Measurements from ENCODE around the gene BRMS1. TPM values are rescaled to one million over a fixed set of nuclear protein-coding genes. Genes with fewer than 3 reads are reported as not detected.

The BRMS1 gene
- total RNA-seq, 1 experiment from 2014 or later, result 80.5 TPM

DNA sequence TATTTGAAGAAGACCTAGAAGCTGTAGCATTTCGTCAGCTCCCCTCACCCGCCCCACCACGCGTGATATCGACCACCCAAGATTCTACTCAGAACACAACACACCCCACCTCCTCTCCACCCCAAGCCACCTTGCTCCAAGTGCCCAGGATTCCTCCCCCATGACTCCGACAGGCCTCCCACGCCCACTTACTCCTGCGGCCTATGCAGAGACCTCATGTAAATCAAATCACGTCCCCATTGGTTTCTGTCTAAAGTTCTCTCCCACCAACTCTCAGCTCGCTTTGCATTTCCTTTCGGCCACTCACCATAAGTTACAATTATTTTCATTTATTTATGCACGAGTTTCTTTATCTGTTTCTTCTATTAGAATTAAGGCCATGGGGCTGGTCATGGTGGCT is 42.2 kb downstream of the BRMS1 start:
- Histone ChIP-seq H3K9me3 (ENCODE audit: control insufficient read depth, insufficient read depth, low read depth, low read length) (no peaks in the 10 kb centered on the region), H3K36me3 (ENCODE audit: control insufficient read depth, insufficient read depth, low read length) (no peaks in the 10 kb centered on the region), H3K4me1 (ENCODE audit: control insufficient read depth, insufficient read depth, low read length) (no peaks in the 10 kb centered on the region), H3K27me3 (ENCODE audit: control insufficient read depth, insufficient read depth, low read length) (no peaks in the 10 kb centered on the region), H3K27ac (ENCODE audit: low read length) (no peak overlapping the region), H3K4me3 (ENCODE audit: low read depth in 2 of 2, low read length in 2 of 2) (no peak overlapping the region)
- TF ChIP-seq SIN3A (IDR thresholded peaks at IDR 0.05; ENCODE audit: borderline replicate concordance, insufficient read depth, low read depth, low read length), result no peak
- TF ChIP-seq, protein P1, sequence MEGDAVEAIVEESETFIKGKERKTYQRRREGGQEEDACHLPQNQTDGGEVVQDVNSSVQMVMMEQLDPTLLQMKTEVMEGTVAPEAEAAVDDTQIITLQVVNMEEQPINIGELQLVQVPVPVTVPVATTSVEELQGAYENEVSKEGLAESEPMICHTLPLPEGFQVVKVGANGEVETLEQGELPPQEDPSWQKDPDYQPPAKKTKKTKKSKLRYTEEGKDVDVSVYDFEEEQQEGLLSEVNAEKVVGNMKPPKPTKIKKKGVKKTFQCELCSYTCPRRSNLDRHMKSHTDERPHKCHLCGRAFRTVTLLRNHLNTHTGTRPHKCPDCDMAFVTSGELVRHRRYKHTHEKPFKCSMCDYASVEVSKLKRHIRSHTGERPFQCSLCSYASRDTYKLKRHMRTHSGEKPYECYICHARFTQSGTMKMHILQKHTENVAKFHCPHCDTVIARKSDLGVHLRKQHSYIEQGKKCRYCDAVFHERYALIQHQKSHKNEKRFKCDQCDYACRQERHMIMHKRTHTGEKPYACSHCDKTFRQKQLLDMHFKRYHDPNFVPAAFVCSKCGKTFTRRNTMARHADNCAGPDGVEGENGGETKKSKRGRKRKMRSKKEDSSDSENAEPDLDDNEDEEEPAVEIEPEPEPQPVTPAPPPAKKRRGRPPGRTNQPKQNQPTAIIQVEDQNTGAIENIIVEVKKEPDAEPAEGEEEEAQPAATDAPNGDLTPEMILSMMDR (IDR thresholded peaks at IDR 0.05), result no peak
- TF ChIP-seq TCF7L2 (IDR thresholded peaks at IDR 0.05; ENCODE audit: low read depth, low read length), result no peak
- TF ChIP-seq, protein P2, sequence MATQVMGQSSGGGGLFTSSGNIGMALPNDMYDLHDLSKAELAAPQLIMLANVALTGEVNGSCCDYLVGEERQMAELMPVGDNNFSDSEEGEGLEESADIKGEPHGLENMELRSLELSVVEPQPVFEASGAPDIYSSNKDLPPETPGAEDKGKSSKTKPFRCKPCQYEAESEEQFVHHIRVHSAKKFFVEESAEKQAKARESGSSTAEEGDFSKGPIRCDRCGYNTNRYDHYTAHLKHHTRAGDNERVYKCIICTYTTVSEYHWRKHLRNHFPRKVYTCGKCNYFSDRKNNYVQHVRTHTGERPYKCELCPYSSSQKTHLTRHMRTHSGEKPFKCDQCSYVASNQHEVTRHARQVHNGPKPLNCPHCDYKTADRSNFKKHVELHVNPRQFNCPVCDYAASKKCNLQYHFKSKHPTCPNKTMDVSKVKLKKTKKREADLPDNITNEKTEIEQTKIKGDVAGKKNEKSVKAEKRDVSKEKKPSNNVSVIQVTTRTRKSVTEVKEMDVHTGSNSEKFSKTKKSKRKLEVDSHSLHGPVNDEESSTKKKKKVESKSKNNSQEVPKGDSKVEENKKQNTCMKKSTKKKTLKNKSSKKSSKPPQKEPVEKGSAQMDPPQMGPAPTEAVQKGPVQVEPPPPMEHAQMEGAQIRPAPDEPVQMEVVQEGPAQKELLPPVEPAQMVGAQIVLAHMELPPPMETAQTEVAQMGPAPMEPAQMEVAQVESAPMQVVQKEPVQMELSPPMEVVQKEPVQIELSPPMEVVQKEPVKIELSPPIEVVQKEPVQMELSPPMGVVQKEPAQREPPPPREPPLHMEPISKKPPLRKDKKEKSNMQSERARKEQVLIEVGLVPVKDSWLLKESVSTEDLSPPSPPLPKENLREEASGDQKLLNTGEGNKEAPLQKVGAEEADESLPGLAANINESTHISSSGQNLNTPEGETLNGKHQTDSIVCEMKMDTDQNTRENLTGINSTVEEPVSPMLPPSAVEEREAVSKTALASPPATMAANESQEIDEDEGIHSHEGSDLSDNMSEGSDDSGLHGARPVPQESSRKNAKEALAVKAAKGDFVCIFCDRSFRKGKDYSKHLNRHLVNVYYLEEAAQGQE (IDR thresholded peaks at IDR 0.05; ENCODE audit: insufficient read depth in 1 of 2, low read depth in 2 of 2, low read length in 1 of 2), result no peak
- no peak for TF ChIP-seq POLR2AphosphoS5 (IDR thresholded peaks at IDR 0.05; ENCODE audit: low read depth, low read length)
- ChIA-PET POLR2A (no interaction called here), CTCF (interaction anchor here (0.6 kb wide), 1 partner anchor 727 kb away, joined by 5 read pairs; the partner anchor contains the start of gene EHBP1L1)
- intact Hi-C loops (cut with micrococcal nuclease; ENCODE audit: unreplicated experiment) (no loop called here), in situ Hi-C loops (cut with HindIII; ENCODE audit: low pct_unique_long_range_greater_than_20kb, low sequenced_read_pairs) (no loop called here)
- BruUV-seq (replicated peaks), result no TSS peak
- ATAC-seq (no peak), DNase-seq (ENCODE audit: low read depth, low spot score) (no peak)

DNA sequence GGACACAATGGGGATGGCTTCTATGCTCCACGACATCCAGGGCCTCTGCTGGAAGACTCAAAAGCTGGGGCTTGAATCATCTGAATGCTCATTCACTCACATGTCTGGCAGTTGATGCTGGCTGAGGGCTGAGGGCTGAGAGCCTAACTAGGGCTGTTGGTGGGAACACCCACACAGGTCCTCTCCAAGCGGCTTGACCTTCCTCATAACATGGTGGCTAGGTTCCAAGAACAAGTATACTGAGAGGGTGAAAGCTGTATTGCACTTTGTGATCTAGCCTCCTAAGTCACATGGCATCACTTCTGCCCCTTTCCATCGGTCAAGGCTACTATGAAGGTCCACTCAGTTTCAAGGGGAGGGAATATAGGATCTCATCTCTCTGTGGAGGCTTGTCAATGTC is 45.7 kb downstream of the BRMS1 start:
- Histone ChIP-seq H3K27ac (ENCODE audit: low read length) (no peak overlapping the region), H3K27me3 (ENCODE audit: control insufficient read depth, insufficient read depth, low read length) (no peaks in the 10 kb centered on the region), H3K4me1 (ENCODE audit: control insufficient read depth, insufficient read depth, low read length) (no peaks in the 10 kb centered on the region), H3K4me3 (ENCODE audit: low read depth in 2 of 2, low read length in 2 of 2) (no peak overlapping the region), H3K9me3 (ENCODE audit: control insufficient read depth, insufficient read depth, low read depth, low read length) (no peaks in the 10 kb centered on the region), H3K36me3 (ENCODE audit: control insufficient read depth, insufficient read depth, low read length) (no peaks in the 10 kb centered on the region)
- ATAC-seq (no peak), DNase-seq (ENCODE audit: low read depth, low spot score) (no peak)
- no TSS peak for BruUV-seq (replicated peaks)
- ChIA-PET POLR2A (no interaction called here), CTCF (interaction anchor here (1.0 kb wide), 1 partner anchor 87 kb away, joined by 6 read pairs; no protein-coding TSS in a partner anchor)
- TF ChIP-seq TCF7L2 (IDR thresholded peaks at IDR 0.05; ENCODE audit: low read depth, low read length) (no peak), POLR2AphosphoS5 (IDR thresholded peaks at IDR 0.05; ENCODE audit: low read depth, low read length) (no peak), SIN3A (IDR thresholded peaks at IDR 0.05; ENCODE audit: borderline replicate concordance, insufficient read depth, low read depth, low read length) (no peak)
- TF ChIP-seq, protein P1 (IDR thresholded peaks at IDR 0.05), result no peak
- TF ChIP-seq, protein P2 (IDR thresholded peaks at IDR 0.05; ENCODE audit: insufficient read depth in 1 of 2, low read depth in 2 of 2, low read length in 1 of 2), result no peak
- intact Hi-C loops (cut with micrococcal nuclease; ENCODE audit: unreplicated experiment) (no loop called here), in situ Hi-C loops (cut with HindIII; ENCODE audit: low pct_unique_long_range_greater_than_20kb, low sequenced_read_pairs) (no loop called here)
